GM19239 (cell line): ENCODE measurements around the gene MAP6D1.
A peak's percentile ranks its signal among the peaks of the same experiment; 100 is the strongest.
"Not testable (repeated sequence)": the region's sequence is repeated elsewhere in the genome, so short reads cannot be mapped to it uniquely, and the experiment has no call there.

Experiments used
- DNase-seq: peaks from one replicate; pipeline ENCODE4 v3.0.0; 2011; ENCODE audit warnings: low spot score; ENCODE audit not compliant: insufficient read length
- FAIRE-seq: peaks from 2 replicates; lab custom pipeline; 2011; peaks lifted over from hg19 to GRCh38; lab: Jason Lieb, UNC

The MAP6D1 gene

DNA sequence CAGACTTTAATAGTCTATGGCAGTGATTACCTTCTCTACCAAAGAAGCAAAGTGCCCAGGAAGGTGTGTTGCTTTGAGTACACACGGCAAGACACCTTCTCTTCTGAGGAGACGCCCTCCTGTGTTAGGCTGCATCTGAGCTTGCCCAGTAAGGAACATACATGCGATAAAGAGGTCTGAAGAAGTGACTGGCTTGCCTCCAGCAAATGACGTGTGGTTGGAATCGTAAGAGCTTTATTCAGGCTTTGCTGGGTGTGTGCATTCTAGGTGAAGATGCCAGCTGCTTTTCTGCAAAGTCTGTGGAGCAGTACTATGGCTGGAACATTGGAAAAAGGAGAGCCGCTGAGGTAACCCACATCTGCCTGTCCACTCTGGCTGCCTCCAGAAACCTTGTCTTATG is 22.4 kb downstream of the MAP6D1 start:
- no peak for FAIRE-seq
- DNase-seq, result no peak

DNA sequence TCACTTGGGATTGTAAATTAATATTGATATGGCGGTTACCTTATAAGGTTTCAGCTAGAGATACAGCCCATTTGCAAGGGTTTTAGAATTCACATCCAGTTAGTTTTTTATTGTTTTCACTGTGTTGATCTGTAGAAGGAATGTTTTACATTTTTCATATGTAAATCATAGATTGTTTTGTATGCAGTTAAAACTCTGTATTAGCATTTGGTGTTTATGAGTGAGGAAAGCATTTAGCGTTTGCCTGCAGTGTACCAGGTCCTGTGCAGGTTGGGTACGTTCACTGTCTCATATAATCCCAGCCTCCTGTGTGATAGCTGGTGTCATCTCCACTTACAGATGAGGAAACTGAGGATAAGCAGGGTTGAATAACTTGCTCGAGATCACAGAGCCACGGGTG is 23.8 kb downstream of the MAP6D1 start:
- DNase-seq (no peak), FAIRE-seq (no peak)

DNA sequence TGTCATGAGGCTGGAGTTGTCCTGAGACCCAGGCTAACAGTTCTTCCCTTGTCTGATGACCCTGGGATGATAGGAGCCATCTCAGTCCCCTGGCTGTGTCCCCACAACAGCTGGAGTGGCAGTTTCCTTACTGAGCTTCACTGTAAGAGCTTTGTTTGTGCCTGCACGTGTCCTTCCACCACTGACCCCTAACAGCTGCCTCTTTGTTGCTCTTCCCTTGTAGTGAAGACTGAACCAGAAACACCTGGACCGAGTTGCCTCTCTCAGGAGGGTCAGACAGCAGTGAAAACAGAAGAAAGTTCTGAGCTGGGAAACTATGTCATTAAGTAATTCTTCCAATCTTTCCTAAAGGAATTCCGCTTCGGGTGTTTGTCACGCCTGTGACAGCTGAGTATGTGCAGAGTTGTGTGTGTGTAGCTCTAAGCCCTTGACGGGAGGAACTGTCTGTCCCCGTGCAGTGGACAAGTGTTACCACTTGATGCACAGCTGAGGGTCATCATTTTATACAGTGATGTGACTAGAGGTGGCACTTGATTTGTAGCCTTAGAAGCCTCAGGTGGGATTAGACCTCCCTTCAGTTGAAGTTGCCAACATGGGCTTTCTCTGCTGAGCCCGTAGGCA is 25.0 kb downstream of the MAP6D1 start:
- no peak for DNase-seq
- no peak for FAIRE-seq

DNA sequence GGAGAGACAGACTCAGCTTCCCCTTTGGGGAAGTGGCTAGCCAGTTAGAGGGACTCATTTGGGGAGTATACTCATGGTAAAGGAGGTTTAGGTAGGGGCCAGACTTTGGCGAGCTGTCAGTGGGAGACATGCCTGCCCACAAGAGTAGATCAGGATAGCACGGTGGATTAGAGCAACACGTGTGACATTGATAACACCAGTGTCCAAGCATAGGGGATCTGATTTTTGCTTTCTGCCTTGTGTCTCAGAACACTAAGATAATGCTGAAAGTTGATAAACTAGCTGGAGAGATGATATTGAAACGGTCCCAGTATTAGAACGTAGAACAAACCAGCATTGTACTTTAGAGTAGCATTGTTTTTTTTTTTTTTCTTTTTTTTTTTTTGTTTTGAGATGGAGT is 25.9 kb downstream of the MAP6D1 start:
- no peak for FAIRE-seq
- DNase-seq, result no peak

DNA sequence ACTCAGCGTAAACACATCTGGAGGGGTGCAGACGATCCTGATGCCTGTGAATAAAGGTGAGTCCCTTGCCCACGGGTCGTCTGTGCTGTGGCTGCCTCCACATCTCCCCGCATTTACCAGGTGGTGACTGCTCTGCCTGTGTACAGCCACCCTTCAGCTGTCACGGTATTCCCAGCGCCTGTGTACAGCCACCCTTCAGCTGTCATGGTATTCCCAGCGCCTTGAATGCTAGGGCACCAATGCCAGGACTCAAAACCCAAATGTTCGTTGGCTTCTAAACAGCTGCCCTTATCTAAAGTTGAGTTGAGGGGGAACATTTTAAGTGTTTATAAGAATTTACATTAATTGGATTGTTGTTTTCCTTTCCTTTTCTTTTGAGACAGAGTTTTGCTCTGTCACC is 27.4 kb downstream of the MAP6D1 start:
- no peak for FAIRE-seq
- DNase-seq, result no peak

DNA sequence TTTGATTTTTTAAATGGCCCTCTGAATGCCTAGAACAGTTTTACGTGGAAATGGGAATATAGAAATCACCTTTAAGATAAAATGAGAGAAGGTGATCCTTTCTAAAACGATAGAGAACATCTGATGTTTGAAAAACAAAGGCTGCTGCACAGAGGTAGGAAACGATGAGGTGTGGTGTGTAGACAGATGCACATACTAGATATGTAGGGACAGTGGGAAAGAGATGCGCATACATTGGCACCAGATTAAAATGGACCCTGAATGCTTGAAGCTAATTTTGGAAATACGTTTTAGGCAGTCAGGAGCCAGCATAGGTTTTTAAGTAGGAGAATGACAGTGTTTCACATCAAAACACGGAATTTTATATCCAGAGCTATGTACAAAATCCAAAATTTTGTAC is 29.0 kb downstream of the MAP6D1 start:
- no peak for DNase-seq
- FAIRE-seq, result no peak

DNA sequence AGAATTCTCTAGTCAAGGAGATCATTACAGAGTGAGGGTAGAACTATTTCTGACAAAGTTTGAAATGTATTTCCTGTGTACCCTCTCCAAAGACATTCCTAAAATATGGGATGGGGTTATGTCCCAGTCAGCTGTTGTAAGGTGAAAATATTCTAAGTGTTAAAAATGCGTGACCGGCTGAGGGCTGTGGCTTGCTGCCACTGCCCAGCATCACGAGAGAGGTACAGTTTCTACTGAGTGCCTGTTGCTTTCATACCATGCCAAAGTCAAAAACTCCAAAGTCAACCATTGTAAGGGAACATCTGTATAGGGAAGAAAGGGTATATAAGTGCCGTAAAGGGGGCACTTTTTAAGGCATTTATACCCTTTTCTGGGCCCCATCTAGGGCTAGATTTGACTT is 30.9 kb downstream of the MAP6D1 start:
- no peak for FAIRE-seq
- no peak for DNase-seq

DNA sequence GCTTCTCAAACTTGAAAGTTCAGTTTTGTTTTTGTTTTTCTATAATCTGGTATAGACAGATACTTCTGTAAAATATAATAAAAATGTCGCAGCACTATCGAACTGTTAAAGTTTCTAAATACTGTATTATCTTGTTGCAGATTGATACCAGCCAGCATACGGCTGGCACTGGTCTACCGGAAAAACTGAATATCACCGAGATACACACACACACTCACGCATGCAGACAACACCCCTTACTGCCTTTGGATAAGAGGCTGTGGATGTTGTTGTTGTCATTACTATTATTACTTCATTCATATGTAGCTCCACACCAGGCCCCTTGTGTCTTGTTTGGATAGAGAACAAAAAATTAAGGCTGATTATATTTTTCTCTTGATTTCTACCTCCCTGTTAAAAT is 32.4 kb downstream of the MAP6D1 start:
- no peak for DNase-seq
- FAIRE-seq, result no peak

DNA sequence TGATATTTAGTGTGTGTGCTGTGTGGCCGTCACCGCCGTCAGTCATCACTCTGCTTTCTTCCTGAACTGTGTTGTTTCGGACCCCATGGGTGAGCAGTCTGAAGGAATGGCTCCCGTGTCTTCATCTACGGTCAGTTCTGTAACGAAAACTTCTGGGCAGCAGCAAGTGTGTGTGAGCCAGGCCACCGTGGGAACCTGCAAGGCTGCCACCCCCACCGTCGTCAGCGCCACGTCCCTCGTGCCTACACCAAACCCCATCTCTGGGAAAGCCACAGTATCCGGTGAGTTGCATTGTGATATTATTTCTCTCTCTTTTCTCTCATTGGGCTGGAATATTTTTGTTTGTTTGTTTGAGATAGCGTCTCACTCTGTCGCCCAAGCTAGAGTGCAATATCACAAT is 34.7 kb downstream of the MAP6D1 start:
- DNase-seq (no peak), FAIRE-seq (no peak)

DNA sequence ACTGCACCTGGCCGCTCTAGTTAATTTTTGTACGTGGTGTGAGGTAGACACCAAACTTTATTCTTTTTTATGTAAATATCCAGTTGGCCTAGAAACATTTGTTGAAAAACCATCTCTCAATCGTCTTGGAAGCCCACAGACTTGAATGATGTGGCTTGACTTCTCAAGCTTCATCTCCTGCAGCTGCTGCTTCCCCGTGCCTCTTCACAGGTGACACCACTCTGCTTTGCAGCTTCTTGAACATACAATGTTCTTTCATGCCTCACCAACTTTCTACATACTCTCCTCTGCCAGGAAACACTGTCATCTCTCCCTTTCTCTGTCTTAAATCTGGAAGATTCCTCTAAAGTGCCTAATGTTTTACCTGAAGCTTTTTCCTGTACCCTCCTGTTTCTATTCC is 35.6 kb downstream of the MAP6D1 start:
- no peak for FAIRE-seq
- DNase-seq, result no peak

DNA sequence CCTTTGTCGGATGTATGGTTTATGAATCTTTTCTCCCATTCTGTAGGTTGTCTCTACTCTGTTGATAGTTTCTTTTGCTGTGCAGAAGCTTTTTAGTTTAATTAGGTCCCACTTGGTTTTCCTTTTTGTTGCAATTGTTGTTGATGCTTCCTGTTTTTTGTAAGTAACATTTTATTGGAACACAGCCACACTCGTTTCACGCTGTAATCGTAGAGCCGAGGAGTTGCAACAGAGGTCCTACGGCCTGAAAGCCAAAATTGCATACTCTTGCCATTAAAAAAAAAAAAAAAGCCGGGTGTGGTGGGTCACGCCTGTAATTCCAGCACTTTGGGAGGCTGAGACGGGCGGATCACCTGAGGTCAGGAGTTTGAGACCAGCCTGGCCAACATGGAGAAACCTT is 40.9 kb downstream of the MAP6D1 start:
- not testable (repeated sequence) for DNase-seq, FAIRE-seq

DNA sequence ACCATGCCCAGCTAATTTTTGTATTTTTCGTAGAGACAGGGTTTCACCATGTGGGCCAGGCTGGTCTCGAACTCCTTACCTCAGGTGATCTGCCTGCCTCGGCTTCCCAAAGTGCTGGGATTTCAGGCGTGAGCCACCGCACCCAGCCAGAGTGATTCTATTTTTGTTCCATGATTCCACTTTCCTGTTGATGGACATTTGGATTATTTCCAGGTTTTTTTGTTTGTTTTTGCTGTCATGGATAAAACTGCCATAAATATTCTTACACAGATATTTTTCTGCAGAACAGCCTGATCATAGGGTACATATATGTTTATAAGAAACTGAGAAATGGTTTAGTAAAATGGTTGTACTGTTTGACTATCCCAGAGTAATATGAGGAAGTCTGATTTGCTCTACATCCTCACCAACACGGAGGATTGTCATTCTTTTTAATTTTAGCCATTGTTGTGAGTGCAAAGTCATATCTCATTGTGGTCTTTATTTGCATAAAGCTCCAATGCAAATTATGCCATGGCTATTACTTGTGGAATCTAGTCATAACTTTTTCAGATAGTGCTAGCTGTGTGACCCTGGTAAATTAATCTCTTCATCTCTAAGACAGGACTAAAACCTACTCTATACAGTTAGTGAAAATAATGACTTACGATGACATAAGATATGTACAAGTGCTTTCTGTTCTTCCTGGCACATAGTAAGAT is 42.7 kb downstream of the MAP6D1 start:
- FAIRE-seq, result peak; percentile 56
- no peak for DNase-seq

DNA sequence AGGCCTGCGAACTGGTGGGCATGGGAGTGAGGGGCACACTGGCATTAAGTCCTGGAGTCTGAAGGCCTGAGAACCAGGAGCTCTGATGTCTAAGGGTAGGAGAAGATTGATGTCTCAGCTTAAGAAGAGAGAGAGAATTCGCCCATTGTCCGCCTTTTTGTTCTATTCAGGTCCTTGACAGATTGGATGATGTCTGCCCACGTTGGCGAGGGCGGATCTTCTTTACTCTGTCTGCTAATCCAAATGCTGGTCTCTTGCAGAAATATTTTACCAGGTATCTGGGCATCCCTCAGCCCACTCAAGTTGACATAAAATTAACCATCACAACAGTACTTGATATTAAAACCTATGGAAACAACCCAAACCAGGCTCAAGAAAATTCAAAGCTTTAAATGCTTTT is 44.1 kb downstream of the MAP6D1 start:
- FAIRE-seq (no peak), DNase-seq (no peak)

DNA sequence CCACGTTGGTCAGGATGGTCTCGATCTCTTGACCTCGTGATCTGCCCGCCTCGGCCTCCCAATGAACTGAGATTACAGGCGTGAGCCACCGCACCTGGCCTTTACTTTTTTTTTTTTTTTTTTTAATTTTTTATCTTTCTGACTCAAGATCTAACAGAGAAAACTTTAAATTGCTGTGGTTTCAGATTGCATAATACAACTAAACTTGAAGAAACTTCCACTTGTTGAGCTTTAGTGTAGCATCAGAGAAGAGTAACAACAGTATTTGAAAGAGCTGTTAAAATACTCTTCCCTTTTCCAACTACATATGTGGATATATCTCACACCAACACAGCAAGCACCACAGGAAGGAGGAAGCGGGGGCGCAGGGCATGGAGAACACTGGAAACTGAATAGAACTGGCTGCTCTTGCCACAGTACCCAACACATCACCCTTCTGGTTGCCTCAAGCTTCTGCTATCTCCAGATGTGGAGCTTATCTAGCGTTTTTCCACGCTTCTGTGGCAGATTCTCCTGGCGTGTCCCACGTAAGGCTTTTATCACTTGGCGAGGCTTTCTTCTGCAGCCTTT is 45.4 kb downstream of the MAP6D1 start:
- no peak for DNase-seq
- FAIRE-seq, result no peak

DNA sequence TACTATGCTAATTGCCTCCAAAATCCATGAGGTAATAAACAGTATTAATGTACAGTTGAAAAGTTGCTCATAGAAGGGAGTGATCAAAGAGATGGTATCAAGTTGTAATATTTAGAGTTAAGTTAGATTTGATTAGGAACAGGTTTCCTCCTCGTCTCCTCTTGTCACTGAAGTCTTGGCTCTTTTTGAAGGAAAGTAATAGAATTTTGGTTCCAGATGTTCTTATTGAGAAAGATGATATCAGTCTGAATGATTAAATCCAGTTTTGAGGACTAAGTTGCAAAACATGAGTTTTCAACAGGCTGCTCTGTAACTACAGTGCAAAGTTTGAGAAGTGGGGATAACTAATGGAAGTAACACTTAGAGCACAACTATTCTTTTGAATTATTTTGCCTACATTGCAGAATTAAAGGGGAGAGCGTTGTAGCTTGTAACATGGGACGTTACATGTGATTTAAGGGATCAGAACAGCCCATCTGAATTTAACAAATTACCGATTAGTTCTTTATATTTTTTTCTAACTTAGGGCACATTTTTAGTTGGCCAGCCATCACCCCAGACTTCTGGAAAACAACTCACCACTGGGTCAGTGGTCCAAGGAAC is 48.3 kb downstream of the MAP6D1 start:
- FAIRE-seq, result no peak
- no peak for DNase-seq

DNA sequence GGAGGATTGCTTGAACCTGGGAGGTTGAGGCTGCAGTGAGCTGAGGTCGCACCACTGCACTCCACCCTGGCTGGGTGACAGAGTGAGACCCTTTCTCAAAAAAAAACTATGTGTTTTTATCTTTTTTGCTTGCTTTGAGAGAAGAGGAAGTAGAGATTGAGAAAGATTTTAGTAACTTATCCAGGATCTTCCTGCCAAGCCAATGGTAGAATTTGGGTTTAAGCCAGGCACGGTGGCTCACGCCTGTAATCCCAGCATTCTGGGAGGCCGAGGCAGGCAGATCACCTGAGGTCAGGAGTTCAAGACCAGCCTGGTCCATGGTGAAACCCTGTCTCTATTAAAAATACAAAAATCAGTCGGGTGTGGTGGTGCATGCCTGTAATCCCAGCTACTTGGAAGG is 48.9 kb downstream of the MAP6D1 start:
- not testable (repeated sequence) for DNase-seq, FAIRE-seq

DNA sequence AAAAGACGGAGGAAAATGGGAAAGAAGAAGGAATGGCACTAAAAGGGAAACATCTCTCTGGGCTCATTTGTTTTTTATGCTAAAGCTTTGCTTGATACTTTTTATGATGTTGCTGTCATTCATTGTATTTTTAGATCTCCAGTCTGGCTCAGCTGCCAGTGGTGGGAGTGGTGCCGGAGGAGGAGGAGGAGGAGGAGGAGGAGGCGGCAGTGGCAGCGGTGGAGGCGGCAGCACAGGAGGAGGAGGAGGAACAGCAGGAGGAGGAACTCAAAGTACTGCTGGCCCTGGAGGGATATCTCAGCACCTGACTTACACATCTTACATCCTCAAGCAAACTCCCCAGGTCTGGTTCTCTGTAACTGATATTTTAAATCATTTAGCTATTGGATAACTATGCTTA is 49.6 kb downstream of the MAP6D1 start:
- DNase-seq, result no peak
- FAIRE-seq, result no peak

DNA sequence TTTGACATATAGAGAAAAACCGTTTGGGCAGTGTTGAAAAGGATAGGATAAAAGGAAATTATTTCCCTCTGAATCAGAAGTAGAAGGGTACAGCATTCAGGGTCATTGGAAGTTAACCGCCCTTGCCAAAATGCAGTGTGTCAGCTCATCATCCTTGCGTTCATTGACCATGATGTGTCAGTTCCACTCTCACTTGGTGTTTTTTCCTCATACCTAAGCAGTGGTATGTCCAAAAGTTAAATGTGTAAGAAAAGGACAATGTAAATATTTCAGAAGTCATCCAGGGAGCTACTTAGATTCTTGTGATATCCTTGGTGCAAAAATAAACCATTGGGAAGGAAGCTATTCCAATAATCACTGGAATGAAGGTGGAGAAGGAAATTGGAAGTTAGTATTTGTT is 50.7 kb downstream of the MAP6D1 start:
- FAIRE-seq (no peak), DNase-seq (no peak)

DNA sequence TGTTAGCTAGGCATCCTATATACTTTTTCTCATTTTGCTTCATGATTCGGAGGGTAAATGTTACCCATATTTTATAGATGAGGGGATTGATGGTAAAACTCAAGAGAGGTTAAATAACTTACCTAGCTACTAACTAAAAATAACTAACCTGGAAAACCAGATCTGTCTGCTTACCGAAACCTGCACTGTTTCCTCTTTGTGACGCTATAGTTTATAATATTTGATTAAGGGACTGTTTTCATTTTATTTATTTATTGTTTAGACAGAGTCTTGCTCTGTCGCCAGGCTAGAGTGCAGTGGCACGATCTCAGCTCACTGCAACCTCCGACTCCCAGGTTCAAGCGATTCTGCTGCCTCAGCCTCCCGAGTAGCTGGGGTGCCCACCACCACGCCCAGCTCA is 55.9 kb downstream of the MAP6D1 start:
- no peak for FAIRE-seq
- DNase-seq, result no peak

DNA sequence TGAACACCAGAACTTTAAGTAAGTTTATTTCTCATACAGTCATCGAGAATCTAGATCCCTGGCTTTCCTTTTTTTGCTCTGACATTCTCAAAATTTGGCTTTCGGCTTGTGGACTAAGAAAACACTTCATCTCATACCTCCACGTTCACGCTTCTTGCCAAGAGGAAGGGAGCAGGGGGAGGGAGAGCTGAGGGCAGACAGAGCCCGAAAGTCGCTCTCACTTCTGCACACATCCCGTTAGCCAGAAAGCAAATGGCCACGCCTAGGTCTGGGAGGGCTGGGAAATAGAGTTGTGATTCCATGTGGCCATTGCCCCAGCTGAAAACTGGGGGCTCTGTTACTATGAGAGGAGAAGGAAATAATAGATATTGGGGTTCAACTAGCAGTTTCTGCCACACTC is 57.3 kb downstream of the MAP6D1 start:
- FAIRE-seq, result no peak
- no peak for DNase-seq

DNA sequence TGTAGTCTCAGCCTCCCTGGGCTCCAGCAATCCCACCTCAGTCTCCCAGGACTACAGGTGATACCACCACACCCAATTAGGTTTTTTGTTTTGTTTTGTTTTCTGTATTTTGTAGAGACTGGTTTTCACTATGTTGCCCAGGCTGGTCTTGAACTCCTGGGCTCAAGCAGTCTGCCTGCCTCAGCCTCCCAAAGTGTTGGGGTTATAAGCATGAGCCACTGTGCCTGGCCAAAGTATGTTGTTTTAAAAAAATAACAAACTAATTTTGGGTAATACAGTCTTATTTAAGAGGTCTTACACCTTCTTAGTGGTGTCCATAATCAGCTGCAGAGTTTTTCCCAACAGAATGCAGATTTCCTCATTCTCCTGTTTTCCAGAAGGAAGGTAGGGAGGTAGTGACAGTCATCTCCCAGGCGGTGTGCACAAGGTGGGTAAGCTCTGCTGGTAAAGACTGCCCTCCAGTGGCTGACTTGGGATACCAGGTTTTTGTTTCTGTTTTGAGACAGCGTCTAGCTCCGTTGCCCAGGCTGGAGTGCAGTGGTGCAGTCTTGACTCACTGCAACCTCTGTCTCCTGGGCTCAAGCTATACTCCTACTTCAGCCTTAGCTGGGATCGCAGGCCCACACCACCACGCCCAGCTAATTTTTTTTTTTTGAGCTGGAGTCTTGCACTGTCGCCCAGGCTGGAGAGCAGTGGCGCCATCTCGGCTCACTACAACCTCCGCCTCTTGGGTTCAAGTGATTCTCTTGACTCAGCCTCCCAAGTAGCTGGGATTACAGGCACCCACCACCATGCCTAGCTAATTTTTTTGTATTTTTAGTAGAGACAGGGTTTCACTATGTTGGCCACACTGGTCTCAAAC is 58.4 kb downstream of the MAP6D1 start:
- peak; percentile 86 for FAIRE-seq
- DNase-seq, result peak; percentile 47
